ENCODE measurements around the gene ATP4B.

ATP4B gene

DNA sequence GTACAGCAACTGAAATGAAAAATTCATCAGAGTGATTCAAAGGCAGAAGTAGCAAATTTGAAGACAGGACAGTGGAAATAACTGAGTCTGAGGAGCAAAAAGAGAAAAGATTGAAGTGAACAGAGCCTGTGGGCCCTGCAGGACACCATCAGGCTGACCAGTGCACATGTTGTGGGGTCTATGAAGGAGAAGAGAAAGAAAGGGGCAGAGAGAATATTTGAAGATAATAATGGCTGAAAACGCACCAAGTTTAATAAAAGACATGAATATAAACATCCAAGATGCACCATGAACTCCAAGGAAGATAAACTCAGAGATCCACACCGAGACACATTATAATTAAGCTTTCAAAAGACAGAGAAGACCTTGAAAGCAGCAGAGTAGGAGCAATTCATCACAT is 15.4 kb downstream of the ATP4B start:
- no peak for DNase-seq (ENCODE audit: low read depth, low spot score)

GRCh38 chr13:113641426-113641825 is 16.6 kb downstream of the ATP4B start:
- DNase-seq (ENCODE audit: low read depth, low spot score) = no peak

DNA sequence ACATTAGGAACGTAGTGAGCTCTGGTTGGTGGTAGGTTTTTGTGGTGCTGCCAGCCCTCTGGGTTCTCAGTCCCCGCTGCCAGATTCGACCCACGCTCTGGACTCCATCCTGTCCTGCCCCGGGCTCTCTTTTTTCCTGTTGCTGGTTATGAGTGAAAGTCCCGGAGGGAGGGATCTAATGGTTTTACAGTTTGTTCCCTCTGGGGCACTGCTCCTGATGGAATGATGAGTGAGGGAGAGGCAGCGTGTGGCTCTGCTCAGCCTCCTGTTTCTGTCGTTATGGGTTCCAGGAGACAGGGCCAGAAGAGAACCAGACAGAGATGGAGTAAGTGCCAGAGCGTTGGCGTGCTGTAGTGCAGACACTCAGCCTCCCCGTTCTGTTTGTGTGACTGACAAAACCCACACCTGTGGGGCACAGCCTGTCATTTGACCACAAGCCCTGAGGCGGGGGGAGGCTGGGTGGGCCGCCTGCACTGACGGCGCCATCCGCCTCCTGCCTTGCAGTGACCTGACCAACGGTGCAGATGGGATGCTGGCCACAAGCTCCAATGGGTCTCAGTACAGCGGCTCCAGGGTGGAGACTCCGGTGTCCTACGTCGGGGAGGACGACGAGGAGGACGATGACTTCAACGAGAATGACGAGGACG is 18.3 kb downstream of the ATP4B start:
- no peak for DNase-seq (ENCODE audit: low read depth, low spot score)

DNA sequence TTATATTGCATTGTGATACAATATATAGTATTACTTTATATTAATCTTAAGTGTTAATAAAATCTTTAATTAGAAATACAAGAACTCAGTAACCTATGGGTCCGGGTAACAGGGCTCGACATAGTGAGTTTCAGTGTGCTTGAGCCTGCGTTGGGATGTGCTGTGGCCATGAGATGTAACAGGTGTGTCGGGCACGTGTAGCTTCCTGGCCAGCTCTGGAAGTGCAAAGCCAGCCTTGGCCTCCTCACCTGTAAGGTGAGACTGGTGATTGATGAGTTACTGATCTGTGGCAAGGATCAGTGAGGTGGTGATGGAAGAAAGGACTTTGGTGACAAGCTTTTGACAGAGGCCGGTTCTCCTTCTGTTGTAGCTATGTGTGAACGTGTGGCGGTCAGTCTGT is 19.2 kb downstream of the ATP4B start:
- no peak for DNase-seq (ENCODE audit: low read depth, low spot score)

DNA sequence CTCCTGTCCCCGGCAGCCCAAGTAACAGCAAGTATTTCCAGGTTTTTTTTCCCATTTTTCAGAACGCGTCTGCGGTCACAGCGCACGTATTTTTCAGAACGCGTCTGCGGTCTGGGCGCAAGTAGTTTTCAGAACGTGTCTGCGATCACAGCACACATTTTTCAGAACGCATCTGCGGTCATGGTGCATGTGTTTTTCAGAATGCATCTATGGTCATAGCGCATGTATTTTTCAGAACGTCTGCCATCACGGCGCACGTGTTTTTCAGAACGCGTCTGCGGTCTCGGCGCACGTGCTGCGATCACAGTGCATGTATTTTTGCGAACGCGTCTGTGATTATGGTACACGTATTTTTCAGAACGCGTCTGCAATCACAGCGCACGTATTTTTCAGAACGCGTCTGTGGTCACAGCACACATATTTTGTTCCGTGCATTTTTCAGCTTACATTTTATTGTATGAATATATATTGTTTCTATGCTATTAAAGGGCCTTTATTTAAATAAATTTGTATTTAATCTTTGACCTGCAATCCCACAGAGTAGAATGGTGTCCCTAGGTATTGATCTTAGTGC is 19.7 kb downstream of the ATP4B start:
- DNase-seq (ENCODE audit: low read depth, low spot score) = no peak

GRCh38 chr13:113637262-113638160 is 20.5 kb downstream of the ATP4B start:
- no peak for DNase-seq (ENCODE audit: low read depth, low spot score)

- DNase-seq (ENCODE audit: low read depth, low spot score) = no peak
These were observed 21.6 kb downstream of the ATP4B start for GRCh38 chr13:113636266-113636963.

DNA sequence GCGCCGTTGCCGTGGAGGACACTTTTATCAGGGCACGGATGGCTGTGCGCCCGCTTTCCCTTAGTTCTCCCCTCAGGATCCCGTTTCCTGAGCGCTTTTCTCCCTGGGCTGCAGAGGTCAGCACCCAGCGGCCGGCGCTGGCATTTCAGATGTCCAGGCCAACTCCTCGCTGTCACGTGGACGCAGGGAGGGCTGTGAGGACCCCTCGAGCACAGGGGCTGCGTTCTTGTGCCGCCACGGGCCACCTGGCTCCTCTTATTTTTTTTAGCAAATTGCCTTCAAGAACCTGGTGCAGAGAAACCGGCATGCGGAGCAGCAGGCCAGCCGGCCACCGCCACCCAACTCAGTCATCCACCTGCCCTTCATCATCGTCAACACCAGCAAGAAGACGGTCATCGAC is 22.3 kb downstream of the ATP4B start:
- no peak for DNase-seq (ENCODE audit: low read depth, low spot score)

DNA sequence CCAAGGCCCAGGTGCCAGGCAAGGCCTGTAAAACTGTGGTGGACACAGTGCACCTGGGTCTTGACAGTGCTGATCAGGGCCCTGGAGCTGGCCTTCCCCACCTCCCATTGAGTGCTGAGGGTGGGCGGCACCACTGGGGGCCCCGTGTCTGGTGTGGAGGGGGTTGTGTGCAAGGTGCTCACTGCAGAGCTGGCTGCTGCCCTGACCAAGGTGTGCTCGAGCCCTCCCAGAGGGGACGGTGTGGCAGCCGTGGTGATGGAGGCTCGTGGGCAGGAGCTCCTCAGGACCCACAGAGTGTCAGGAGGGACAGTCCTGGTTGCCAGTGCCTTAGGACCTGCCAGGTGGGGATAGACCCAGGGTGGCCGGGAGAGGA is 23.0 kb downstream of the ATP4B start:
- DNase-seq (ENCODE audit: low read depth, low spot score) = no peak

DNA sequence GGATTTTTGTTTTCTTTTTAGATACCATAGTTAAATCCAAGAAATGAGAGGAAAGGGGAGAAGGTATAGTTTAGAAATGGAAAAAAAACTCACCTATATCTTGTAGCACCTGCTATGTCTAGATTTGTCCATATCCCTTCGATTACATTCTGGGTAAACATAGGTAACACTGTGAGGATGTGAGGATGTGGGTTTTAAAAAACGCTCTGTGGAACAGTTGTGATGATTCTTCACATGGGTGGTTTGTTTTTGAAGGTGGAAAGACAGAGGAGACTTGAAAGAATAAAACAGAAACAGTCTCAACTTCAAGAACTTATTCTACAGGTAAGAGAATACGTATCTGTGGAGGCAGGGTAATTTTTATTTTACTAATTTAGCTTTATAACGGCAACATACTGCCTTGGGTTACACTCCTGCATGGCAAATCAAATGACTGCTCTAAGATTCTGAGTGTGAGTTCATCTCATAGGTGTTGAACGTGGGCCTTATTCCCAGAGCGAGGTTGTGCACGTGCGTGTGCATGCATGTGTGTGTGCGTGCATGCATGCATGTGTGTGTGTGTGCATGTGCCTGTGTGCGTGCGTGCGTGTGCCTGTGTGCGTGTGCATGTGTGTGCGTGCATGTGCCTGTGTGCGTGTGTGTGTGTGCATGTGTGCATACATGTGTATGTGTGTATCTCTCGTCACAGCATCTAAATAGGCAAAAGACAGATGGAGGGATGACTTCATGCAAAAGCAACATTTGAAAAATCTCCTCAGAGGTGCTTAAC is 23.5 kb downstream of the ATP4B start:
- DNase-seq (ENCODE audit: low read depth, low spot score) = no peak

DNA sequence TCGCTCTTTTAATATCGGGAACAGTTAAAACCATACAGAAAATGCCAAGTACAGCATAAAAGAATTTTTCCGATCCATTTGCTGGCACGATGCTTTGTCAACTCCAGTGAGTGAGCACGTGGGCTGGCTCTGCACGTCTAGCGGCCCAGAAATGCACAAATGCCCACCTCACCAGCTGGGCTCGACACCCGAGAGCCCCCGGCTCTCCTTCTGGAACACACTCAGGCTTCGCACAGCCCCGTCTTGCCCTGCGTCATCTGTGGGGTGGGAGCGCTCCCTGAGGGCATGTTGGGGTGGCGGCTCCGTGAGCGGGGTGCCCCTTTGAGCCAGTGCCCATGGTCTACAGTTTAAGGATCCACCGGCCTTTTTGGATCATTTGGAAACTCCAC is 24.5 kb downstream of the ATP4B start:
- no peak for DNase-seq (ENCODE audit: low read depth, low spot score)

DNA sequence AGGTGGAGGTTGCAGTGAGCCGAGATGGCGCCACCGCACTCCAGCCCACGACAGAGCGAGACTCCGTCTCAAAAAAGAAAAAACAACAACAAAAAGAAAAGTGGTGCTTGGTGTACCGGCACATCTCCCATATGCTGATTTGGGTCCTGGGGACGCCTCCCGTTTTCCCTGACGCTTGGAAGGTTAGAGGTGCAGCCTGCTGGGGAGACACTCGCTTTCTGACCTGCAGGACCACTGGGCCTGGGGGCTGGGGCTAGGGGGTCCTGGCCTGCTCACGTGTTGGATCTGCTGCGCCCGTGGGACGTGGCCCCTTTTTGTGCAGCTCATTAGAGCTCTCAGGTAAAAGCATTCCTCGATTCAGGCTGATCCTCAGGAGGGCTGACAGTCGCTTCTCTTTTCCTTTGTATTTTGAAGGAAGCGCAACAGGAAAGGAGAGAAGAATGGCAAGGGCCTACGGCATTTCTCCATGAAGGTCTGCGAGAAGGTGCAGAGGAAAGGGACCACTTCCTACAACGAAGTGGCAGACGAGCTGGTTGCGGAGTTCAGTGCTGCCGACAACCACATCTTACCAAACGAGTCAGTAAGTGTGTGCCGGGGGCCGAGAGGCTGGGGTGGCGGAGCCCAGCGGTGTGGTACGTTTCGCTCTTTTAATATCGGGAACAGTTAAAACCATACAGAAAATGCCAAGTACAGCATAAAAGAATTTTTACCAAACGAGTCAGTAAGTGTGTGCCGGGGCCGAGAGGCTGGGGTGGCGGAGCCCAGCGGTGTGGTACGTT is 25.1 kb downstream of the ATP4B start:
- DNase-seq (ENCODE audit: low read depth, low spot score) = no peak

GRCh38 chr13:113631341-113632095 is 26.5 kb downstream of the ATP4B start:
- no peak for DNase-seq (ENCODE audit: low read depth, low spot score)

DNA sequence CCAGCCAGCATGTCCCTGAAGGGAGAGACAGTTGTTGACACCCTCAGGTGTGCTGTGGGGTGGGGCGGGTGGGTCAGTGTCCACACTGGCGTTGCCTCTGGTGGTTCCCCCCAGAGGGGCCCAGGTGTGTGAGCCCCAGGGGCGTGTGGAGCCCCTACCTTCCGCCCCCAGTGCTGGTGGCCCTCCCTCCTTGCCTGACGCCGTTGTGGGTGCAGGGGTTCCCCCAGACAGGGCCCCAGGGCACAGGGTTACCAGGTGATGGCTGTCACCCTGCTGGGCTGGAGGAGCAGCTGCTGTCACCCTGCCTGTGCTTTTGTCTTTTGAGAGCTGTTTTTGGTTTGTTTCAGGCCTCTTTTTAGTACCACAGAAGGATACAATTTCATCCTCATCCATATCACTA is 27.2 kb downstream of the ATP4B start:
- no peak for DNase-seq (ENCODE audit: low read depth, low spot score)

- DNase-seq (ENCODE audit: low read depth, low spot score) = no peak
These were observed 27.7 kb downstream of the ATP4B start for GRCh38 chr13:113630296-113630695.

- no peak for DNase-seq (ENCODE audit: low read depth, low spot score)
These were observed 28.1 kb downstream of the ATP4B start for GRCh38 chr13:113629866-113630265.

DNA sequence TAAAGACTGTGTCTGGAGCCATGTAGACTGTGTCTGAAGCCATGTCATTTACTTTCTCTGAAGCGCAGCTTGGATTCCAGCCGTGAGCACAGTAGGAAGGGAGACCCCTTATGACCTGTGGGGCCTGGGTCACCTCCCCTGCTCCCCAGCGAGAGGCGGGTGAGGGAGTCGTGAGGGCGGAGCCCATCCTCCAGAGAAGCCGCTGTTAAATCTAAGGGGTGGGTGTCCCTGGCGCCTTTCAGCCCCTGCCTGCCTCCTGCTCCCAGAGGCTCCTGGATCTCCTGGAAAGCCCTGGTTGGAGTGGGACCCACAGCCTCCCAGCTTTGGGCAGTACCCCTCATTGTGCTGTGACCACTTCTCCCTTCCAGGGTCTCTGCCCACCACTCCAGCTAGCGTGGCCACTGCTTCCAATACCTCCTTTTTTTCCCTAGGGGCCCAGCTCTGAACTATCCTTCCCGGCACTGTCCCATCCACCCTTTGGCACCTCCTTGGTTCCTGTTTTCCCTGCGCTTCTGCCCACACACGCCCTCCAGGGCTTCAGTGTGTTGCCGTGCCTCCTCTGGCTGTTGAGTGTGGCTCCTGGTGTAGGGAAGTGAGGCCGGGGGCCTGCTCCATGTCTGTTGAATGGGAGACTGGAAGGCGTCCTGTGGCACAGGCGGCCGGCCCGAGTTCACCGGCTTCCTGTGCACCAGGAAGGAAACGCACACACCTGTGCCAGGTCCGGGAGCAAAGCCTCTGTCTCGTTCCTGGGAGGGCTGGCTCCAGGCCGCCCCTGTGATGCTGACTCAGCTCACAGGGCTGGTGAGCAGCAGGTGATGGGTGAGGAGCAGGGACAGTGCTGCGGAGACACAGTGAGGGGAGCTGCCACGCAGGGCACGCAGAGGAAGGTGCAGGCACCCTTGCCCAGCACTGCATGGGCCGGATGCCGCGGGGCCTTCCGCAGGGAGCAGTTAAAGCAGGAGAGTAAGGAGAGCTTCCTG is 29.4 kb downstream of the ATP4B start:
- DNase-seq (ENCODE audit: low read depth, low spot score) = no peak

GRCh38 chr13:113627136-113627535 is 30.9 kb downstream of the ATP4B start:
- no peak for DNase-seq (ENCODE audit: low read depth, low spot score)

All from activated naive CD8-positive, alpha-beta T cell treated with anti-CD3 and anti-CD28 coated beads, Interleukin-2, amount 50 U/mL, for 16 hours (primary cell).